OCI-LY7 (cell line): ENCODE results near the gene GIPC2.

Source experiments
- EZH2phosphoT487 ChIP-seq: fragments of 200-600 bp; sonication (generic); IDR thresholded peaks from 2 replicates; pipeline ENCODE4 v1.6.1; 2018; ENCODE audit warnings: low read depth, borderline replicate concordance, mild to moderate bottlenecking, mixed run types, antibody characterized with exemption, low read length, moderate library complexity, mixed read lengths
- TF ChIP-seq, protein P1 (sequence below): fragments of 200-600 bp; sonication (generic); conservative IDR thresholded peaks from 2 replicates; pipeline ENCODE4 v1.5.1; 2014; ENCODE audit warnings: mild to moderate bottlenecking, antibody characterized with exemption, low read length, moderate library complexity, mixed read lengths

DNA sequence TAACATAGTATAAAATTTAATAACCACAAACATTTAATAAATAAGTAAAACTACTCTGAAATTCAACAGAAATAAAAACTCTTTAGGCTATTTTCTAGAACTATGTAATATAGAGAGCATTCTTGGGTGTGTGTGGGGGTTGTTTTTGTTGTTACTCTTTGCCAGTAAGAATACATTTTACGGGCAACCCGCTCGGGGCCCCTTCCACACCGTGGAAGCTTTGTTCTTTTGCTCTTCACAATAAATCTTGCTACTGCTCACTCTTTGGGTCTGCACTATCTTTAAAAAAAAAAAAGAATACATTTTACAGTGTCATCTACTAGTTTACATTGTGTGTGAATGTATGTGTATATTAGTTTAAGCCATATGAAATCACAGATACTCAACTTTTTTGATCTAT lies 16.0 kb upstream of the GIPC2 start:
- TF ChIP-seq, protein P1, sequence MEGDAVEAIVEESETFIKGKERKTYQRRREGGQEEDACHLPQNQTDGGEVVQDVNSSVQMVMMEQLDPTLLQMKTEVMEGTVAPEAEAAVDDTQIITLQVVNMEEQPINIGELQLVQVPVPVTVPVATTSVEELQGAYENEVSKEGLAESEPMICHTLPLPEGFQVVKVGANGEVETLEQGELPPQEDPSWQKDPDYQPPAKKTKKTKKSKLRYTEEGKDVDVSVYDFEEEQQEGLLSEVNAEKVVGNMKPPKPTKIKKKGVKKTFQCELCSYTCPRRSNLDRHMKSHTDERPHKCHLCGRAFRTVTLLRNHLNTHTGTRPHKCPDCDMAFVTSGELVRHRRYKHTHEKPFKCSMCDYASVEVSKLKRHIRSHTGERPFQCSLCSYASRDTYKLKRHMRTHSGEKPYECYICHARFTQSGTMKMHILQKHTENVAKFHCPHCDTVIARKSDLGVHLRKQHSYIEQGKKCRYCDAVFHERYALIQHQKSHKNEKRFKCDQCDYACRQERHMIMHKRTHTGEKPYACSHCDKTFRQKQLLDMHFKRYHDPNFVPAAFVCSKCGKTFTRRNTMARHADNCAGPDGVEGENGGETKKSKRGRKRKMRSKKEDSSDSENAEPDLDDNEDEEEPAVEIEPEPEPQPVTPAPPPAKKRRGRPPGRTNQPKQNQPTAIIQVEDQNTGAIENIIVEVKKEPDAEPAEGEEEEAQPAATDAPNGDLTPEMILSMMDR, result no peak
- TF ChIP-seq EZH2phosphoT487, result no peak
